Liver (tissue), 9 donors: ENCODE data around the gene RADIL. TPM values are rescaled to one million over a fixed set of nuclear protein-coding genes. Genes with fewer than 3 reads are reported as not detected.

Source experiments
- DNase-seq: peaks from one replicate; pipeline ENCODE4 v3.0.0-alpha.2; 2017; ENCODE audit warnings: low spot score
- H3K27ac ChIP-seq, 2 donors: one replicate each; pipeline ENCODE4 v1.7.0; 2013; ENCODE audit warnings: inconsistent platforms in 2 of 2, low read length in 2 of 2, control low read depth in 1 of 2, low read depth in 1 of 2, mild to moderate bottlenecking in 1 of 2
- H3K27me3 ChIP-seq, 4 donors: one replicate each; pipeline versions ENCODE4 v1.6.1 to v1.7.0; 2013; ENCODE audit warnings: low read length in 3 of 4, inconsistent platforms in 1 of 4, mild to moderate bottlenecking in 1 of 4, moderate library complexity in 1 of 4; ENCODE audit not compliant: control insufficient read depth in 4 of 4, insufficient read depth in 4 of 4
- H3K36me3 ChIP-seq, 4 donors: one replicate each; pipeline versions ENCODE4 v1.6.1 to v1.7.0; 2013; ENCODE audit warnings: low read length in 3 of 4, mild to moderate bottlenecking in 3 of 4, low read depth in 1 of 4, moderate library complexity in 1 of 4; ENCODE audit not compliant: control insufficient read depth in 4 of 4, insufficient read depth in 3 of 4
- H3K4me1 ChIP-seq, 4 donors: one replicate each; pipeline versions ENCODE4 v1.6.1 to v1.7.0; 2013; ENCODE audit warnings: low read length in 3 of 4, mild to moderate bottlenecking in 3 of 4, moderate library complexity in 1 of 4; ENCODE audit not compliant: control insufficient read depth in 4 of 4, insufficient read depth in 4 of 4
- H3K4me3 ChIP-seq, 3 donors: one replicate each; pipeline versions ENCODE4 v1.6.1 to v1.7.0; 2013; ENCODE audit warnings: low read length in 3 of 3, control low read depth in 1 of 3, low read depth in 1 of 3, mild to moderate bottlenecking in 1 of 3
- H3K9ac ChIP-seq, 2 donors: one replicate each; pipeline ENCODE4 v1.7.0; 2013; ENCODE audit warnings: low read length in 2 of 2, mild to moderate bottlenecking in 2 of 2, moderate library complexity in 2 of 2, control low read depth in 1 of 2, low read depth in 1 of 2
- H3K9me3 ChIP-seq, 4 donors: one replicate each; pipeline versions ENCODE4 v1.6.1 to v1.7.0; 2013; ENCODE audit warnings: low read length in 3 of 4; ENCODE audit not compliant: control insufficient read depth in 4 of 4
- ATF3 ChIP-seq: IDR thresholded peaks from 2 replicates; pipeline ENCODE4 v1.6.1; 2016; ENCODE audit warnings: antibody characterized with exemption
- CTCF ChIP-seq: fragments of 150-350 bp; IDR thresholded peaks from 2 replicates; pipeline ENCODE4 v1.5.1; 2017; ENCODE audit warnings: improper control_type of control experiment, low read depth, low read length; ENCODE audit not compliant: missing input control
- EGR1 ChIP-seq, 2 donors: IDR thresholded peaks; 2 replicates each; pipeline ENCODE4 v1.6.1; 2016 to 2018; ENCODE audit warnings: antibody characterized with exemption in 2 of 2, low read depth in 2 of 2
- GABPA ChIP-seq, 2 donors: IDR thresholded peaks in 1 of 2; conservative IDR thresholded peaks in 1 of 2; 2 replicates each; pipeline ENCODE4 v1.6.1; 2016; ENCODE audit warnings: antibody characterized with exemption in 2 of 2, mild to moderate bottlenecking in 1 of 2, moderate library complexity in 1 of 2
- HNF4G ChIP-seq: IDR thresholded peaks from 2 replicates; pipeline ENCODE4 v1.6.1; 2016; ENCODE audit warnings: antibody characterized with exemption
- JUND ChIP-seq, 2 donors: IDR thresholded peaks; 2 replicates each; pipeline ENCODE4 v1.6.1; 2016; ENCODE audit warnings: antibody characterized with exemption in 2 of 2
- MAX ChIP-seq: IDR thresholded peaks from 2 replicates; pipeline ENCODE4 v1.6.1; 2016; ENCODE audit warnings: antibody characterized with exemption
- NR2F2 ChIP-seq: IDR thresholded peaks from 2 replicates; pipeline ENCODE4 v1.6.1; 2016; ENCODE audit warnings: antibody characterized with exemption
- REST ChIP-seq: IDR thresholded peaks from 2 replicates; pipeline ENCODE4 v1.6.1; 2016; ENCODE audit warnings: antibody characterized with exemption, mild to moderate bottlenecking
- RXRA ChIP-seq, 2 donors: IDR thresholded peaks; 2 replicates each; pipeline ENCODE4 v1.6.1; 2017 to 2018; ENCODE audit warnings: antibody characterized with exemption in 2 of 2, mild to moderate bottlenecking in 1 of 2
- SP1 ChIP-seq: IDR thresholded peaks from 2 replicates; pipeline ENCODE4 v1.6.1; 2018; ENCODE audit warnings: antibody characterized with exemption, mild to moderate bottlenecking
- TAF1 ChIP-seq: conservative IDR thresholded peaks from 2 replicates; pipeline ENCODE4 v1.6.1; 2016; ENCODE audit warnings: antibody characterized with exemption, mild to moderate bottlenecking
- YY1 ChIP-seq: IDR thresholded peaks from 2 replicates; pipeline ENCODE4 v1.6.1; 2016; ENCODE audit warnings: antibody characterized with exemption, mild to moderate bottlenecking
- ZBTB33 ChIP-seq: IDR thresholded peaks from 2 replicates; pipeline ENCODE4 v1.6.1; 2016; ENCODE audit warnings: antibody characterized with exemption
- WGBS: extraction: QIAGEN DNeasy Blood & Tissue Kit; methylation state at CpG from one replicate; pipeline ENCODE4 v1.1.7; 2013; 5-methylcytosine and 5-hydroxymethylcytosine counted together
- polyA plus RNA-seq, 2 donors: library from polyadenylated mRNA; stranded (reverse) in 1 of 2; unstranded in 1 of 2; fragments of 200-250 nt in 1 of 2; fragments of >200 nt in 1 of 2; fragmentation: Nextera tagmentation in 1 of 2; extraction: Ambion mirVana in 1 of 2; gene quantifications; one replicate each; pipeline versions ENCODE4 v1.2.1 to v1.2.3, GENCODE V29; 2013 to 2015
- total RNA-seq, 2 donors: library from RNA; depleted of rRNA; stranded (reverse); fragments of >200 nt; gene quantifications; one replicate each; pipeline ENCODE4 v1.2.3, GENCODE V29; 2014
- donor health status: healthy.
- donor health status: healthy.
- donor health status: healthy.
- donor health status: healthy.
- donor health status: healthy.

The RADIL gene
- total and polyA plus RNA-seq, 4 donors = 0.14 to 0.25 (median 0.21) TPM; not detected in 1

- no peaks in the 10 kb centered on the region for H3K27me3 ChIP-seq
- H3K9me3 ChIP-seq = no peaks in the 10 kb centered on the region
- H3K9ac ChIP-seq = no peak overlapping the region
- WGBS = 86% methylated on average over 17 of the region's 17 CpGs
- no peaks in the 10 kb centered on the region for H3K4me1 ChIP-seq
- no peak for DNase-seq
- H3K27ac ChIP-seq = no peak overlapping the region
- no peak overlapping the region for H3K4me3 ChIP-seq
- H3K36me3 ChIP-seq = no peaks in the 10 kb centered on the region
- TF ChIP-seq GABPA (IDR thresholded peaks at IDR 0.05 in 1 of 2, conservative IDR thresholded peaks at IDR 0.05 in 1 of 2) = no peak
Observed at GRCh38 chr7:4833176-4833575, 50.3 kb downstream of the RADIL start.

GRCh38 chr7:4832711-4833110 lies 50.8 kb downstream of the RADIL start:
- no peaks in the 10 kb centered on the region for H3K4me1 ChIP-seq
- 95% methylated on average over 16 of the region's 16 CpGs for WGBS
- TF ChIP-seq GABPA (IDR thresholded peaks at IDR 0.05 in 1 of 2, conservative IDR thresholded peaks at IDR 0.05 in 1 of 2) (no peak), TAF1 (no peak), ZBTB33 (no peak), YY1 (no peak), EGR1 (IDR thresholded peaks at IDR 0.05; ENCODE audit: low read depth in 2 of 2) (no peak), JUND (IDR thresholded peaks at IDR 0.05) (no peak), RXRA (IDR thresholded peaks at IDR 0.05) (no peak), SP1 (no peak), CTCF (no peak), HNF4G (no peak), REST (no peak), ATF3 (no peak), MAX (no peak), NR2F2 (no peak)

More at GRCh38 chr7:4832711-4833110, 50.8 kb downstream of the RADIL start:
- Histone ChIP-seq H3K27ac (no peak overlapping the region), H3K27me3 (no peaks in the 10 kb centered on the region), H3K9ac (no peak overlapping the region), H3K36me3 (no peaks in the 10 kb centered on the region), H3K9me3 (no peaks in the 10 kb centered on the region), H3K4me3 (no peak overlapping the region)
- no peak for DNase-seq
